Left lung (tissue), 10 donors: ENCODE measurements around the gene CHML. TPM values are rescaled to one million over a fixed set of nuclear protein-coding genes. Genes with fewer than 3 reads are reported as not detected.

Experiments
- ATAC-seq: fragments of 200-7000 bp; cut with Tn5 transposase; one replicate; pipeline ENCODE4 v1.9.1; 2020; ENCODE audit warnings: moderate library complexity
- DNase-seq, 4 donors: peaks; one replicate each; pipeline ENCODE4 v3.0.0-alpha.2; 2013 to 2020
- H3K27ac ChIP-seq, 2 donors: fragments of 200-600 bp; sonication (generic) in 1 of 2; one replicate each; pipeline versions ENCODE4 v1.5.0 to v1.8.0; 2020 to 2021
- H3K27me3 ChIP-seq, 2 donors: fragments of 200-600 bp; sonication (generic) in 1 of 2; one replicate each; pipeline versions ENCODE4 v1.5.0 to v1.8.0; 2020 to 2021
- H3K36me3 ChIP-seq, 2 donors: fragments of 200-600 bp; sonication (generic) in 1 of 2; one replicate each; pipeline versions ENCODE4 v1.5.0 to v1.8.0; 2020 to 2021
- H3K4me1 ChIP-seq, 2 donors: fragments of 200-600 bp; one replicate each; pipeline ENCODE4 v1.8.0; 2021
- H3K4me3 ChIP-seq, 2 donors: fragments of 200-600 bp; sonication (generic) in 1 of 2; one replicate each; pipeline versions ENCODE4 v1.5.0 to v1.8.0; 2020 to 2021; ENCODE audit warnings: mild to moderate bottlenecking in 1 of 2
- H3K9me3 ChIP-seq, 2 donors: fragments of 200-600 bp; sonication (generic) in 1 of 2; one replicate each; pipeline versions ENCODE4 v1.5.0 to v1.8.0; 2020 to 2021
- CTCF ChIP-seq, 2 donors: fragments of 200-600 bp; sonication (generic) in 1 of 2; IDR thresholded peaks; one replicate each; pipeline versions ENCODE4 v1.5.0 to v1.8.0; 2021; ENCODE audit warnings: antibody characterized with exemption in 2 of 2
- intact Hi-C, 2 donors: fragments of 100-400 bp; cut with DNase I; formaldehyde crosslinking; loops; one replicate each; pipeline versions ENCODE4 v1.11.2 to v1.14.2; 2022
- polyA plus RNA-seq, 6 donors: library from polyadenylated mRNA; unstranded; fragments of 120-200 nt; gene quantifications; one replicate each; pipeline ENCODE4 v1.2.1, GENCODE V29; 2013; ENCODE audit not compliant: insufficient read length in 6 of 6
- total RNA-seq, 2 donors: library from RNA; stranded (reverse); fragmentation: NEBNext Ultra II Directional; extraction: Animal tissue kit (Norgen Biotek cat#: 25700); gene quantifications; one replicate each; pipeline ENCODE4 v1.2.1, GENCODE V29; 2021
- donor health status: DM: no; HTN: yes; CAD: no.
- donor health status: DM: no; HTN: no; CAD: no.

Gene CHML
- total and polyA plus RNA-seq, 8 donors, result 9.8 to 27.6 (median 22.2) TPM

- H3K36me3 ChIP-seq, result no peaks in the 10 kb centered on the region
- ATAC-seq (no peak), DNase-seq (no peak)
- no peak for TF ChIP-seq CTCF (IDR thresholded peaks at IDR 0.05)
- no peak overlapping the region for H3K4me3 ChIP-seq
- no peaks in the 10 kb centered on the region for H3K9me3 ChIP-seq
- no peaks in the 10 kb centered on the region for H3K27me3 ChIP-seq
- H3K27ac ChIP-seq, result no peak overlapping the region
- peaks cover 0 to 21% of the 10 kb centered on the region in 2 donors for H3K4me1 ChIP-seq
- intact Hi-C loops, result no loop called here
These were observed 24.9 kb downstream of the CHML start for GRCh38 chr1:241615043-241615974.

- no peak overlapping the region for H3K4me3 ChIP-seq
- no peak for ATAC-seq
- peaks cover 0 to 21% of the 10 kb centered on the region in 2 donors for H3K4me1 ChIP-seq
- no peaks in the 10 kb centered on the region for H3K36me3 ChIP-seq
- no peak overlapping the region for H3K27ac ChIP-seq
- intact Hi-C loops, result no loop called here
- no peaks in the 10 kb centered on the region for H3K27me3 ChIP-seq
- no peaks in the 10 kb centered on the region for H3K9me3 ChIP-seq
- no peak for DNase-seq
- TF ChIP-seq CTCF (IDR thresholded peaks at IDR 0.05), result no peak
These were observed 25.6 kb downstream of the CHML start for GRCh38 chr1:241614572-241614971.

DNA sequence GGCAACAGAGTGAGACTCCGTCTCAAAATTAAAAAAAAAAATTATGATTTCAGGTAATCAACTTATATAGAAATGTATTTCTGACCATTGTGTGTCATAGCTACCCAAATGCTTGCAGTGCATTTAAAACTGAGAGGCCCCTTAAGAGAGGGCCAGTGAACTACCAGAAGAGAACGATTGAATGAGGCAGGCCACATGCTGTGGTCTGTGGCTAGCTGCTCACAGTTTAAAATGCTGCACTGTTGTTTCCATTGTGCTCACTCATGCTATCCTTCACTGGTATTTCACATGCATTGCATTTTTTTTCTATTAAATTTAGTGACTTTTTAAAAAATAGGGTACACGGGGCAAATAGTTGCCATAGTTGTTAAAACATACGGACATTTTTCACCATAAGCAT, 26.0 kb downstream of the CHML start:
- intact Hi-C loops, result no loop called here

DNA sequence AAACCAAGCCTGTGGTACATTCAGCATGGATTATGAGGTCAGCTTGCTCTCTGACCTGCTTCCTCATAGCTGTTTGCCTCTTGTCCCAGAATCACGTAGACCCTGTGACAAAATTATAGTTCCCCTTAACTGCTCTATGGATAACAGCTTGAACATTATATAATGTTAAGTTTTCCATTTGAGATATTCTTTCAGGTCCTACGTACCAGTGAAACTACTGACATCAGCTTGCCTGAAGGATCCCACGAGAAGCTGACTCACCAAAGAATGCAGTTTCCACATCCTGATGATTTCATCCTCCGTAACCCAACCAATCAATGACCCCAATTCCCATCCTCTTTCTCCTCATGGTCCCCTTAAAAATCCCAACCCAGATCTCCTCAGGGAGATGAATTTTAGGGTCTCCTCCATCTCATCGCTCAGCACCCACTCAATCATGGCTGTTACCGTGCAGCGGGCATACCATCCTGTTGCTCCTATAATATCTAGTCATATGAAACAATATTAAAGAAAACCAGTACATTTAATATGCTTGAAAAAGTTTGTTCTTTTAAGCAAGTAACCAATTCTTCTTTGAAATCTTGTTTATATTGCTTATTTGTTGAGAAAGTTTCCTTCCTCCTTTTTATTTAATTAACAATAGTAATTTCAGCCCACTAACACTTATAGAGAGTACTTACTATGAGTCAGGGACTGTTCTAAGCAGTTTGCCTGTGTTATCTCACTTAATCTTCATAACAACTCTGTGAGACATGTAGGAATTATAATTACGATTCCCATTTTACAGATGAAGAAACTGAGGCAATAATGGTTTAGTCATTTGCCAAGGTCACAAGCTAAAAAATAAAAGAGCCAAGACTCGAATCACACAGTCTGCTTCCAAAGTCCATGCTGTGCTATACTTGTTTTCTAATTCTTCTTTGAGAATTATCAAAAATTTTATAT, 27.4 kb downstream of the CHML start:
- DNase-seq (no peak), ATAC-seq (peak; percentile 35)
- intact Hi-C loops, result no loop called here
- no peak overlapping the region for H3K4me3 ChIP-seq
- peaks cover 0 to 21% of the 10 kb centered on the region in 2 donors for H3K4me1 ChIP-seq
- H3K27ac ChIP-seq, result peak overlapping the region in 1 of 2 donors; percentile 16
- H3K9me3 ChIP-seq, result no peaks in the 10 kb centered on the region
- H3K27me3 ChIP-seq, result no peaks in the 10 kb centered on the region
- no peak for TF ChIP-seq CTCF (IDR thresholded peaks at IDR 0.05)
- H3K36me3 ChIP-seq, result no peaks in the 10 kb centered on the region

More for the DNA sequence above, 26.0 kb downstream of the CHML start:
- no peaks in the 10 kb centered on the region for H3K36me3 ChIP-seq
- TF ChIP-seq CTCF (IDR thresholded peaks at IDR 0.05), result no peak
- no peak for ATAC-seq
- H3K27me3 ChIP-seq, result no peaks in the 10 kb centered on the region
- H3K9me3 ChIP-seq, result no peaks in the 10 kb centered on the region
- DNase-seq, result no peak
- no peak overlapping the region for H3K27ac ChIP-seq
- peaks cover 0 to 21% of the 10 kb centered on the region in 2 donors for H3K4me1 ChIP-seq
- H3K4me3 ChIP-seq, result no peak overlapping the region
